Measurements from ENCODE around the gene MOB3C. TPM values are rescaled to one million over a fixed set of nuclear protein-coding genes. Genes with fewer than 3 reads are reported as not detected.

MOB3C gene
- total RNA-seq, 1 donor from 2014 or later: 16.1 TPM

DNA sequence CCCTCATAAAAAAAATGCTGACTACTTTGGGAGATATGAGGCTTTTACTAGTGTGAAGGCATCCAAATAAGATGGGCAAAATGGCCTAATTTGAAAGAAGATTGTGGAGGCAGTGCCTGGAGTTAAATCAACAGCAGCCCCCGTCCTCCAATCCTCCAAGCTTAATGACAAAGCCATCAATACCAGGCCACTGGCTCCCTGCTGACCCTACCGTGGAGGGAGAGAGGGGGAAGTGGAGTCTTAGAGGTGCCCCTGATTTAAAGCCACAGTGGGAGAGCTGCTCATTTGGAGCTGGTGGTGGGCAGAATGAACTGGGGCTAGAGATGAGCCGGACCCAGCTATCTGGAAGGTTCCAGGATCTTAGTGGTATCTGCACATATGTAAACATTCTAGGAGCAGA is 40.8 kb downstream of the MOB3C start:
- H3K36me3 ChIP-seq: peaks cover 35 to 60% of the 10 kb centered on the region in 2 donors
- no peak for DNase-seq (ENCODE audit: low spot score in 2 of 2)
- TF ChIP-seq, protein P1, sequence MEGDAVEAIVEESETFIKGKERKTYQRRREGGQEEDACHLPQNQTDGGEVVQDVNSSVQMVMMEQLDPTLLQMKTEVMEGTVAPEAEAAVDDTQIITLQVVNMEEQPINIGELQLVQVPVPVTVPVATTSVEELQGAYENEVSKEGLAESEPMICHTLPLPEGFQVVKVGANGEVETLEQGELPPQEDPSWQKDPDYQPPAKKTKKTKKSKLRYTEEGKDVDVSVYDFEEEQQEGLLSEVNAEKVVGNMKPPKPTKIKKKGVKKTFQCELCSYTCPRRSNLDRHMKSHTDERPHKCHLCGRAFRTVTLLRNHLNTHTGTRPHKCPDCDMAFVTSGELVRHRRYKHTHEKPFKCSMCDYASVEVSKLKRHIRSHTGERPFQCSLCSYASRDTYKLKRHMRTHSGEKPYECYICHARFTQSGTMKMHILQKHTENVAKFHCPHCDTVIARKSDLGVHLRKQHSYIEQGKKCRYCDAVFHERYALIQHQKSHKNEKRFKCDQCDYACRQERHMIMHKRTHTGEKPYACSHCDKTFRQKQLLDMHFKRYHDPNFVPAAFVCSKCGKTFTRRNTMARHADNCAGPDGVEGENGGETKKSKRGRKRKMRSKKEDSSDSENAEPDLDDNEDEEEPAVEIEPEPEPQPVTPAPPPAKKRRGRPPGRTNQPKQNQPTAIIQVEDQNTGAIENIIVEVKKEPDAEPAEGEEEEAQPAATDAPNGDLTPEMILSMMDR (IDR thresholded peaks at IDR 0.05): no peak

DNA sequence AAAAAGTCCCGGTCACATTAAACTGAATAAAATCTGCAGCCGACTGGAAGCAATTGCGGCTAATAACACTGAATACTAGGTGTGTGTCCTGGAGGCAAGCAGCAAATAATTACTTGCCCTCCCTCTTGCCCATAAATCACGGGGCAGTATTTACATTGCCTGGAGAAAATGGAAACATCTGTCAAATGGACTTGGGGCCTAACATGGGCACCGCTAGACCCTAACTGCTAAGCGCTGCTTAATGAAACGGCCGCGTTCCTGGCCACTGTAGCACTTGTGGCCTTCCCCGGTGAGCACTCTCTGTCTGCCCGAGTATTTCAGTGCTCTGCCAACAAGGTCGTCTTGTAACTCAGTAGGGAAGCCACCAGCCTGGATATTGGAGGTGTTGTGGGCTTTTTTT is 41.3 kb downstream of the MOB3C start:
- H3K4me1 ChIP-seq: peaks cover 3 to 5% of the 10 kb centered on the region in 2 donors
- TF ChIP-seq, protein P1 (IDR thresholded peaks at IDR 0.05): no peak
- peaks cover 37 to 56% of the 10 kb centered on the region in 2 donors for H3K36me3 ChIP-seq
- H3K27me3 ChIP-seq: no peaks in the 10 kb centered on the region
- intact Hi-C loops (cut with DNase I): no loop called here
- DNase-seq (ENCODE audit: low spot score in 2 of 2): no peak
- no peaks in the 10 kb centered on the region for H3K9me3 ChIP-seq
- H3K4me3 ChIP-seq: no peak overlapping the region
- no peak overlapping the region for H3K27ac ChIP-seq

More for the DNA sequence above, 40.8 kb downstream of the MOB3C start:
- intact Hi-C loops (cut with DNase I): no loop called here
- no peak overlapping the region for H3K4me3 ChIP-seq
- no peaks in the 10 kb centered on the region for H3K9me3 ChIP-seq
- H3K27ac ChIP-seq: no peak overlapping the region
- H3K27me3 ChIP-seq: no peaks in the 10 kb centered on the region
- peaks cover 3 to 5% of the 10 kb centered on the region in 2 donors for H3K4me1 ChIP-seq

DNA sequence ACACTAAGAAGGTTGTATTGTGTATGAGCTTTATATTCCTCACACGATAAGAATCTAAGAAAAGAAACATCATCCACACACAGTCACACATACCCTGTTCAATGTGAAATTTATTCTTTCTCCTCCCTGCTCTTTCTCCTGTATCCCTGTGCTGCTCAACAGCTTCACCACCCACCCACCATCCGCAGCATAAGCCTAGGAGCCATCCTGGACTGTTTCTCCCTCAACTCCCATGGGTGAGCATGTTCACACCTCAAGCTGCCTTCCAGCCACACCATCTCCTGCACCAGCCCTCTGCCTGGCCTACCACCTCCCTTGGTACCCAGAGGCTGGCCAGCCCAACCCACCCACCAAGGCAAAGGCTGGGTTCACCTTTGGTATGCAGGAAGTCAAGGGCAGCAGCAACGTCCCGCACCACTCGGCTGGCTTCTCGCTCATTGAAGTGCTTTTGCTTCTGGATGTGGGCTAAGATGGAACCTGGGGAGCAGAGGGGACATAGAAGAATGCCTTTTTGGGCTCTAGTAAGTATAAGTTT is 44.9 kb downstream of the MOB3C start:
- Histone ChIP-seq H3K27me3 (no peaks in the 10 kb centered on the region), H3K36me3 (peaks cover 30 to 44% of the 10 kb centered on the region in 2 donors), H3K4me1 (peaks cover 3 to 5% of the 10 kb centered on the region in 2 donors), H3K27ac (peak overlapping the region; percentile 51 to 73), H3K4me3 (no peak overlapping the region), H3K9me3 (no peaks in the 10 kb centered on the region)
- intact Hi-C loops (cut with DNase I): no loop called here
- TF ChIP-seq, protein P1 (IDR thresholded peaks at IDR 0.05): no peak
- no peak for DNase-seq (ENCODE audit: low spot score in 2 of 2)

DNA sequence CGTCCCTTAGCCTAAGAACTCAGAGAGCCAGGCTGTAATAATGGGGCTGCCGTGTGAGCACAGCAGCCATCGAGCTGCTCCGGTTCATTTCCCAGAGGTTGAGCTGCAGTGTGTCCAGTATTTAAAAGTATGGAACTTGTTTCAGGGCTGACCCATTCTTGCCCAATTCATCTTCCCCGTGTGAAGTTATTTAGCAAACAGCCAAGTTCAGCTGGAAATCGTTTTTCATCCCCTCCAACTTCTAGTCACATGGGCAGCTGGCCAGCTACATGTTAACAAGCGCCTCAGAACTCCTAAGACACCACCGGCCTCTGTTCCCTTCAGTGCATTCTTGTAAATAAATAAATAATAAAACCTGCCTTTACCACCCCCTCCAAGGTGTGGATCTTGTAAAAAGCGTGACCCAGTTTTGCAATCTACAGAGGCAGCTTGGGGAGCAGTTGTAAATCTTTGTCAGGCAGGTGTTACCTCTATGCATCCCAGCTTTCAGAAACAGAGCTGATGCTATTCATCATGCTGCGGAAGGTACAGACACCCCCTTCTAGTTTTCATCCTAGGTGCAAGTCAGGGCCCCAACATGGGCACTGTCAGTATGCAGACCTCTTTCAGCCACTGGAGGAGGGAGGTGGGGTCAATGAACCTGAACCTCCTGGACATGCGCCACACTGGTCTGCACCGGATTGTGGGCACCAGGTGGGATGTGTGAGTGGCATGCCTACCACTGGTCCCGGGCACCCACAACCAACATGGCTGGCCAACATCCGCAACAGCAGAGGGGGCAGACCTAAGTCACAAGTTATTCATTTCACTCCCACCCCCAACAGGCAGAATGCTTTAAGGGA is 46.5 kb downstream of the MOB3C start:
- intact Hi-C loops (cut with DNase I): no loop called here
- Histone ChIP-seq H3K9me3 (no peaks in the 10 kb centered on the region), H3K27me3 (no peaks in the 10 kb centered on the region), H3K4me3 (no peak overlapping the region), H3K4me1 (peaks cover 3 to 5% of the 10 kb centered on the region in 2 donors), H3K27ac (no peak overlapping the region), H3K36me3 (peaks cover 34 to 43% of the 10 kb centered on the region in 2 donors)
- DNase-seq (ENCODE audit: low spot score in 2 of 2): no peak
- TF ChIP-seq, protein P1 (IDR thresholded peaks at IDR 0.05): no peak

DNA sequence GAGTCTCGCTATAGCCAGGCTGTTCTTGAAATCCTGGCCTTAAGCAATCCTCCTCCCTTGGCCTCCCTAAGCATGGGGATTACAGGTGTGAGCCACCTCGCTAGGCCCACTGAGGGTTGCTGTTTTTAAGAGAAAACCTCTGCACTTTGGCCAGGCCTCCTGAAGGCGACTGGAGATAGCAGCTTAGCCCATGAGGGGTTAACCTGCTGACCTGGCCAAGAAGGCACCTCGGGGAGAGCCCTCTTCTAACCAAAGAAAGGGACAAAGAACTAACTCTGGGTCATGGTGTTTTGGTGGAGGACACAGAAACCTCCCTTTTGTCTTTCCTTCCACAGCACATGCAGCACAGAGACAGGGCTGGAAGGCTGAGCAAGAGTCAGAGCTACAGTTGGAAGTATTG is 47.5 kb downstream of the MOB3C start:
- H3K4me1 ChIP-seq: peaks cover 3 to 5% of the 10 kb centered on the region in 2 donors
- intact Hi-C loops (cut with DNase I): no loop called here
- H3K4me3 ChIP-seq: no peak overlapping the region
- H3K27me3 ChIP-seq: no peaks in the 10 kb centered on the region
- H3K9me3 ChIP-seq: no peaks in the 10 kb centered on the region
- H3K27ac ChIP-seq: no peak overlapping the region
- TF ChIP-seq, protein P1 (IDR thresholded peaks at IDR 0.05): no peak
- H3K36me3 ChIP-seq: peaks cover 40 to 43% of the 10 kb centered on the region in 2 donors
- no peak for DNase-seq (ENCODE audit: low spot score in 2 of 2)

Measured in ascending aorta (tissue), 2 donors.